Epithelial cell of proximal tubule (primary cell): ENCODE data around the gene CFAP43. TPM values are rescaled to one million over a fixed set of nuclear protein-coding genes. Genes with fewer than 3 reads are reported as not detected.

ENCODE experiments used
- DNase-seq: peaks from one replicate; pipeline ENCODE4 v3.0.0-alpha.2; 2011; ENCODE audit warnings: low read depth
- H3K4me3 ChIP-seq: 2 replicates; pipeline ENCODE4 v1.5.1; 2011; ENCODE audit warnings: low read depth, mild to moderate bottlenecking, low read length
- CTCF ChIP-seq: conservative IDR thresholded peaks from 2 replicates; pipeline ENCODE4 v1.5.1; 2012; ENCODE audit warnings: low read depth, mild to moderate bottlenecking, low read length
- total RNA-seq: library from RNA; depleted of rRNA; stranded (reverse); fragments of >200 nt; gene quantifications from 2 replicates; pipeline ENCODE4 v1.2.3, GENCODE V29; 2015

The CFAP43 gene
- total RNA-seq, 1 donor from 2014 or later = 0.46 TPM

GRCh38 chr10:104096692-104097091 lies 135.5 kb downstream of the CFAP43 start:
- DNase-seq = peak; percentile 63
- TF ChIP-seq CTCF = no peak
- H3K4me3 ChIP-seq = no peak overlapping the region

- no peak overlapping the region for H3K4me3 ChIP-seq
- no peak for DNase-seq
- no peak for TF ChIP-seq CTCF
Observed at GRCh38 chr10:104092749-104093148, 139.4 kb downstream of the CFAP43 start.

- H3K4me3 ChIP-seq = no peak overlapping the region
- TF ChIP-seq CTCF = no peak
- no peak for DNase-seq
Observed at GRCh38 chr10:104090611-104091010, 141.6 kb downstream of the CFAP43 start.

- no peak for DNase-seq
- TF ChIP-seq CTCF = no peak
- no peak overlapping the region for H3K4me3 ChIP-seq
Observed at GRCh38 chr10:104089621-104090020, 142.5 kb downstream of the CFAP43 start.

- no peak for TF ChIP-seq CTCF
- no peak for DNase-seq
- H3K4me3 ChIP-seq = no peak overlapping the region
Observed at GRCh38 chr10:104088239-104088638, 143.9 kb downstream of the CFAP43 start.

- TF ChIP-seq CTCF = no peak
- DNase-seq = no peak
- no peak within 1 kb of the TSS for H3K4me3 ChIP-seq
Observed at GRCh38 chr10:104085801-104086400, 146.3 kb downstream of the CFAP43 start, which contains the start of gene COL17A1. TSS of gene COL17A1 (minus strand) at chr10:104085880. CDS start at chr10:104080673, 5,207 bp downstream.

GRCh38 chr10:104084482-104085142 lies 147.6 kb downstream of the CFAP43 start:
- TF ChIP-seq CTCF = no peak
- no peak for DNase-seq
- H3K4me3 ChIP-seq = no peak overlapping the region
